NCI-H1694 treated with DMSO at 0.1 percent for 48 hours (cell line): ENCODE measurements around the gene CLCN7.

ENCODE experiments used
- DNase-seq: peaks from one replicate; lab custom pipeline; 2025; lab: John Stamatoyannopoulos, UW

Gene CLCN7

DNA sequence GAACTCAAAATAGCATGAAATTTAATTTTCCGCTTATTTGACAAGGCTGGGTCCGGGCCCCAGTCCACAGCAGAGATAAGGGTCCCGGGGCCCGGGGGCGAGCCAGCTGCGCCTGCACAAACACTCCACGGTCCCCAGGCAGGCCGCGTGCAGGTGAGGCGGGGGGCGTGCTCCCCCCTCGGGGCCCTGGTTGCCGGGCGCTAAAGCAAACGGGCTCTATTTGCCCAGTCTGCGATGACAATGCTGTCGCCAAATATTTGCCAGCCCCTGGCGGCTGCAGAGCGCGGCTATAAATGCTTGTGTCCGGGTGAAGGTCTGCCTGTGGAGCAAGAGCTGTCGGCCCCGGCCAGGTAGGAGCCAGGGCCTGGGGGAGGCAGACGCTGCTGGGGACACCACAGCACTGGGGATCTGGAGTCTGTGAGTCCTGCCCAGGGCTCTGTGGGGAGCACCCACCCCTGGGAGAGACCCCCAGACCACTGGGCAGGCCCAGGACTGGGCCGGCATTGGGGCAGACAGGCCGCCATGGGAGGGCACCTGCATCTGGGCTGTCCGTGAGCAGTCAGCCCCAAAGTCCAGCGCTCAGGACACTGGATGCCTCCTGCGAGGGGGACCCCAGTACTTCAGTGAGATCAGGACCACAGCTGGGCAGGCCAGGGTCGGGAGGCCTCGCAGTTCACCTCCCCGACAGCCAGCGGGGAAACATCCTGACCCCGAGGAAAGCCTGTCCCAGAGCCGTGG lies 43.9 kb downstream of the CLCN7 start, which contains the start of gene PERCC1:
TSS of gene PERCC1 (plus strand) at position 320 of the 738 bp plus-strand sequence. CDS start 1,516 bp downstream, outside the sequence.
- DNase-seq, result peak; percentile 45

DNA sequence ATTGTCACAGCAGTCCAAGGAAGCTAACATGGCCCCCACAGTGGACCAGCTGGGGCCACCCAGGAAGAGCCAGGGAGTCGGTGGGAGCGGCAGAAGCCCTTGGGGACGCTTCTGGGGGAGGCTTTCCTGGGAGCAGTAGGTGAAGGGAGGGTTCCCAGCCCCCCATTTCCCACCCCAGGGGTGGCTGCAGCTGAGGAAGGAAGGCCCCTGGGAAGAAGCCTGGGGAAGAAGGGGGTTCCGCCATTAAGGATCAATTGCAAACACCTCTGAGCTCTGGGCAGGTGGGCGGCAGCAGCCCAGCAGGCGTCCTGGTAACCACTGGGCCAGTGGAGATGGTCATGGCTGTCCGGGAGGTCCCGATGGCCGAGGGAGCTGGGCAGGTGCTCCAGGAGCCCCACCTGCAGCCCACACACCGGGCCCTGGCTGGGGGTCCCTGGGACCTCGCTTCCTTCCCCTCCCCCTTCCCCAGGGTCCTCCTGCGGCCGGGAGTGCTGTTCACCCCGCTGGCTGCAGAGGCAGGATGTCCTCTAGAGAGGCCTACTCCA lies 44.5 kb downstream of the CLCN7 start:
- DNase-seq, result no peak

GRCh38 chr16:1429631-1430030 lies 45.2 kb downstream of the CLCN7 start:
- no peak for DNase-seq

- no peak for DNase-seq
These were observed 45.8 kb downstream of the CLCN7 start for GRCh38 chr16:1429012-1429411.

GRCh38 chr16:1428511-1428910 lies 46.3 kb downstream of the CLCN7 start:
- DNase-seq, result no peak

DNA sequence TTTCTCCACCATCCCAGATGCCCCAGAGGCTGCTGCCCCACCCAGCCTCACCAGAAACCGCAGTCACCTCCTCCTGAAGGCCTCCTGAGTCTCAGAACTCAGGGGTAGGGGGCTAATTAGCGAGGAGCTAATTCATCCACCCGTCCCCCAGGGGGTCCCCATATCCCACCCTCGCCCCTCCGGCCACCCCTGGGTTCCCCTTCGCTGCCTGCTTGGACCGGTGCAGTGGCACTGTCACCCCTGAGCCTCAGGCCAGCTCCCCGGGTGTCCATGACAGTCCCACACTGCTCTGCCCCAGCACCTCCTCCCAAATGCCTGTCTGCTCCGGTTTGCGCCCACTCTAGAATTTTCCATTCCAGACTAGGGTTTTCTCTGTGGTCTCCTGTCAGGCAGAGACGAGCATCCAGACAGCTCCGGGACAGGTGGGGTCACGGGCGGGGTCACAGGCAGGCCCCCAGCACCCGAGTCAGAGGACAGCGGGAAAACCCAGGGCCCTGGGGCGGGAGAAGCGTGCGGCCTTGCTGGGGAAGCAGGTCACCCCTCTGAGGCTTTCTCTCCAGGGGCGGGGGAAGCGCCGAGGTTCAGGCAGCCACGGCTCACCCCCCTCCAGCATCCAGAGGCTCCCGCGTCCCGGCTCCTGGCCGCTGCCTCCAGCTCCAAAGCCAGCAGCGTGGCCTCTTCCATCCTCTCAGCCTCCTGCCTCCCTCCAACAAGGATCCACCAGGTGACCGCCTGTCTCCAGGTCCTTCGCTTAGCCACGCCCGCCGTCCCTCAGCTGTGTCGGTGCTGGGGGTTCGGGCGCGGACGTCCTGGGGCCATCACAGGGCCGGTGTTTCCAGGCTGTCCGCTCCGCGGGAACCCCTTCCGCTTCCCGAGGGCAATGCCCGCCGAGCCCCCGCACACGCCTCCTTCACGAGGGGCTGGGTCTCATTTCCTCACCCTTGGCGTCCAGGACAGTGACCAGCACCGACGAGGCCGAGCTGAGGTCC lies 47.1 kb downstream of the CLCN7 start:
- DNase-seq, result no peak

DNA sequence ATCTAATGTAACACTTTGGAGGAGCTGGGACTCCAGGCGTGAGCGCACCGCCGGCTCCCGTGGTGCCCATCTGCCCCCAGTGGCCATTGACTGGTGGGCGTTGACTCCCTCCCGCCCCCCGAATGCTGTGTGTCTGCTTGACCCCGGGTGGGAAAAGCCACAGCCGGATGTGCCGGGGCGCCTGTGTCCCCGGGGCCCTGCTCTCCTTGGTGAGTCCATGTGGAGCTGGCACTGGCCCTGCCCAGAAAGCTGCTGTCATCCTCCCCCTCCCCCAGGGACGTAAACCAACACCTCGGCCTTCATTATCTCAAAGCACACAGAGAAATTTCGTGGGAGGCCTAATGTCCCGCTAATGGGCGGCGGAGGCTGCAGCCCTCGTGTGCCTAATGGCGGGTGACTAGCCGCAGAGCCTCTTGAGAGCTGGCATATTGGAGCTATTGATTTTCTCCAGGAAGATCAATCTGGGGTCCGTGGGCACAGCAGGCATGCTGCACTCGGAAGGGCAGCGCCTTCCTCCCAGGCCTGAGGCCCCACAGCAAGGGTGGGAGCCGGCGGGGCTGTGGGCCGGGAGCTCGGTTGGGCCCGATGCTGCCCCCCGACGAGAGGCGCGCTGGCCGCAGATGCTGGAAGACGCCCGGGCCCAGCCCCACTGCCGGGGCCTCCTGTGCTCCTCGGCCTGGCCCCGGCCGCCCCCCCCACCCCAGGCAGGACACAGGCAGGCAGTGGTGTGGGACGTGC lies 47.9 kb downstream of the CLCN7 start:
- DNase-seq, result no peak

- DNase-seq, result no peak
These were observed 49.0 kb downstream of the CLCN7 start for GRCh38 chr16:1425616-1426370.

GRCh38 chr16:1424028-1424427 lies 50.8 kb downstream of the CLCN7 start:
- no peak for DNase-seq

- DNase-seq, result no peak
These were observed 52.8 kb downstream of the CLCN7 start for GRCh38 chr16:1422076-1422475.

- no peak for DNase-seq
These were observed 54.7 kb downstream of the CLCN7 start for GRCh38 chr16:1420111-1420539.

GRCh38 chr16:1416521-1416941 lies 58.3 kb downstream of the CLCN7 start:
- no peak for DNase-seq

DNA sequence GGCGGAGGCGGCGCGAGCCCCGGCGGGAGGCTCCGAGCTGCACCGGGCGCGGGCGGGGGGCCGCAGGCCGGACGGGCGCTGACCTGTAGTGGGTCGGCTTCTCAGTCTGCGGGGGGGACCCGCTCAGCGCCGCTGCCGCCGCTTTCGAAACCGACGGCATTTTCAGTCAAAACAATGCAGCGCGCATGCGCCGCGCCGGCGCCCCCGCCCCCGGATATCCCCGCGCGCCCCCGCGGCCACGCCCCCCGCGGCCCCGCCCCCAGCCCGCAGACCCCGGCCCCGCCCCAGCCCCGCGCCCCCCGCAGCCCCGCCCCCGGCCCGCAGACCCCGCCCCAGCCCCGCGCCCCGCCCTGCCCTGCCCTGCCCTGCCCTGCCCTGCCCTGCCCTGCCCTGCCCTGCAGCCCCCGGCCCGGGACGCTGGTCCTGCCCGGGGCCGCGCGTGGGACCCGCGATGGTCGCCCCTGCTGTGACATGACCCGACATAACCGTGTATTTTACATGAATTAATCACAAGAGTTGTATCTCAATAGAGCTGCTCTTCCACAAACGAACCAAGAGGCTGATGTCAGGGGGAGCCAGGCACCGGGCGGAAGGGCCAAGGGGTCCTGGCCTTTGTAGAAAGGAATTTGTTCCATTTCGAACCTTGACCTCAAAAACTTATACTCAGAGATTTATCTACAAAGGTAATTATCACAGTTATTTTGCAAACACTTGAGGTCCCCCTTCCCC lies 60.1 kb downstream of the CLCN7 start, which contains the start of gene UNKL:
TSS of gene UNKL (minus strand) at position 173 of the 729 bp plus-strand sequence. CDS start at position 160, 13 bp downstream.
- DNase-seq, result no peak

- peak; percentile 2 for DNase-seq
These were observed 60.9 kb downstream of the CLCN7 start for GRCh38 chr16:1413684-1414531.

- no peak for DNase-seq
These were observed 62.0 kb downstream of the CLCN7 start for GRCh38 chr16:1412847-1413246.

- DNase-seq, result peak; percentile 45
These were observed 66.5 kb downstream of the CLCN7 start for GRCh38 chr16:1408171-1408837.

GRCh38 chr16:1407753-1408152 lies 67.1 kb downstream of the CLCN7 start:
- no peak for DNase-seq

DNA sequence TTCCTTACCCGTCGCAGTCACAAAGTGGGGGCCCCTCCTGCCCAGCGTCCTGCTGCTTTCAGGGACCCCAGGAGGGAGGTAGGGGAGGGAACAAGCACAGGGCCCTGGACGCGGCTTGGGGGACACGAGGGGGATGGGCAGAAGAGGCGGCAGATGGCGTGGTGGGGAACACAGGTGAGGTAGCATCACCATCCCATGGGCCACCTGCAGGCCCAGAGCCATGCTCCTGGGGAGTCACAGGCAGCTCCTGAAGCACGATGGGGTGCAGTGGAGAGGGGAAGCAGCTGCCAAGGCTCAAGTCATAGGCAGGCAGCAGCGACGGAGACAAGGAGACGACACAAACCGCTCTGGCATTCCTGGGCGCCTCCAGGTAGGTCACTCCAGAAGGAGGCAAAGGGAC lies 71.1 kb downstream of the CLCN7 start:
- no peak for DNase-seq

DNA sequence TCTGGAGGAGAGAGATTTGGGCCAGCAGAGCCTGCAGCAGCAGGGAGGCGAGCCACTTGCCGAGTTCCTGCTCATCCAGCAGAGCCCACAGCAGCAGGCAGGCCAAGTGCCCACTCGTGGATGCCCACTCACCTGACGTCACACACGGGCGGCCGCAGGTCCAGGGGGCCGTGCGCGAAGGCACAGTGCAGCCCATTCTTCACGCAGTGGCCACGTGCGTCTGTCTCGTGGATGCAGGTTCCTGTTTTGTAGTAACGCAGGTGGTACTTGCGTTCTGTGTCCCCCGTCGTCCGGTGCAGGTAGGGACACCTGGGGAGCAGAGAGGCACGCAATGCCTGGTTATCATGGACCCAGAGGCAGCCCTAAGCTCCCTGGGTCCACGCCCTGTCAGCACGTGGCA lies 71.8 kb downstream of the CLCN7 start:
- no peak for DNase-seq
